OCI-M2 (cell line): Measurements from ENCODE around the gene SLIT1.
"Not testable (repeated sequence)": the region's sequence is repeated elsewhere in the genome, so short reads cannot be mapped to it uniquely, and the experiment has no call there.

Experiments used
- DNase-seq: peaks from one replicate; lab custom pipeline; 2025; ENCODE audit not compliant: unreplicated experiment; lab: John Stamatoyannopoulos, UW

The SLIT1 gene

DNA sequence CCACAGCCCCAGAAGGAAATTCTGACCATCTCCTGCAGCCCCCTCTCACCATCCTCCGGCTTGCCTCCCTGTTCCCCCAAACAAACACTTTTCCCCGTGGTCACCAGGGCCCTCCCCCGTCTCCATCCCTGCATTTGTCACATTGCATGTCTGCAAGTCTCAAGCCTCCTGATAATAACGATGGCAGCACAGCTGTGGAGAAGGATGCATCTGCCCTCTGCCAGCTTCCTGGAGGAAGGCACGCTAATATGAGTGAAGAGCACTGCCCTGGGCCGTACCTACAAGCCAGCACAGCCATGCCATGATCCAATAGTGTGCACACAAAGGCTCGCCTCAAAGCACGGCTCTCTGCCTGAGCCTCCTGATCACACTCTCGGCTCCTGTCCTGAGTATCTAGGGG, 98.5 kb downstream of the SLIT1 start:
- DNase-seq, result no peak

DNA sequence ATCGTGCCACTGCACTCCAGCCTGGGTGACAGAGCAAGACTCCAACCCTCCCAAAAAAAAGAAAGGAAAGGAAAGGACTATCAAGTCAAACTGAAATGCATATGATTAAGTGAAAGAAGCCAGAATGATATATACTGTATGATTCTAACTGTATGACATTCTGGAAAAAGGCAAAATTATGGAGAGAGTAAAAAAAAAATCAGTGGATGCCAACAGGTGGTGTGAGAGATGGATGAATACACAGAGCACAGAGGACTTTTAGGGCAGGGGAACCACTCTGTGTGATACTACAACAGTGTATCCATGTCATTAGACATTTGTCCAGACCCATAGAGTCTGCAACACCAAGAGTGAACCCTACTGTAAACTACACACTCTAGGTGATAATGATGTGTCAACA, 99.2 kb downstream of the SLIT1 start:
- DNase-seq, result no peak

DNA sequence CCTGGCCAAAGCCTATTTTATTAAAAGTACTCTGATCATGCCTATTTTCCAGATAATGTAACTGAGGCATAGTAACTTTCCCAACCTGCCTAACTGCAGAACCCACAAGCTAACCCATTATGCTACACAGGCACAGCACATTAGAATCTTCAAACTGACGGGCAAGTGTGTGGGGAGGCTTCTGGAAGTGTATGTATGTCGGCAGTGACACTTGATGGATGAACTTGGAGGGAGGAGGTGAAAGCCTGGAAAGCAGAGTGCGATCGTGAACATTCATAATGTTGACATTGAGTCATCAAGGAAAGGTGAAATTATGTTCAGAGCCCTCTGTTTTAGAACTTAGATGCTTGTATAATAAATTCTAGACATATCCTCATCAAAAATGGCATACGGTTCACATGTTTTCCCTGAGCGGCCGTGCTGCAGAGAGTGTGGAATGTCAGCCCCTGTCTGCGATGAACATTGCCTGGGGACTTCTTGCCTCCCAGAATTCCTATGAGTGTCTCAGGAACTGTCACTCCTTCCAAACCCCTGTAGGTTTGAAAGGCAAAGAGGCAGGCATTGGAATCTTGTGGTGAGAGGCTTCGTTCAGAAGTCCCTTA, 102.4 kb downstream of the SLIT1 start:
- DNase-seq, result no peak

DNA sequence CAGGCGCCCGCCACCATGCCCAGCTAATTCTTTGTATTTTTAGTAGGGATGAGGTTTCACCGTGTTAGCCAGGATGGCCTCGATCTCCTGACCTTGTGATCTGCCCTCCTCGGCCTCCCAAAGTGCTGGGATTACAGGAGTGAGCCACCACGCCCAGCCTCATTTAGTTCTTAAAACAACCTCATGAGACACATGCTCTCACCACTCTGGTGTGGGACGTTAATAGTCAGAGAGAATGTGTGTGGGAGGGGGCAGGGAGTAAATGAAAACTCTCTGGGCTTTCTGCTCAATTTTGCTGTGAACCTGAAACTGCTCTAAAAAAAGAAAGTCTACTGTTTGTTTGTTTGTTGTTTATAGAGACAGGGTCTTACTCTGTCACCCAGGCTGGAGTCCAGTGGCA, 103.2 kb downstream of the SLIT1 start:
- DNase-seq, result not testable (repeated sequence)

DNA sequence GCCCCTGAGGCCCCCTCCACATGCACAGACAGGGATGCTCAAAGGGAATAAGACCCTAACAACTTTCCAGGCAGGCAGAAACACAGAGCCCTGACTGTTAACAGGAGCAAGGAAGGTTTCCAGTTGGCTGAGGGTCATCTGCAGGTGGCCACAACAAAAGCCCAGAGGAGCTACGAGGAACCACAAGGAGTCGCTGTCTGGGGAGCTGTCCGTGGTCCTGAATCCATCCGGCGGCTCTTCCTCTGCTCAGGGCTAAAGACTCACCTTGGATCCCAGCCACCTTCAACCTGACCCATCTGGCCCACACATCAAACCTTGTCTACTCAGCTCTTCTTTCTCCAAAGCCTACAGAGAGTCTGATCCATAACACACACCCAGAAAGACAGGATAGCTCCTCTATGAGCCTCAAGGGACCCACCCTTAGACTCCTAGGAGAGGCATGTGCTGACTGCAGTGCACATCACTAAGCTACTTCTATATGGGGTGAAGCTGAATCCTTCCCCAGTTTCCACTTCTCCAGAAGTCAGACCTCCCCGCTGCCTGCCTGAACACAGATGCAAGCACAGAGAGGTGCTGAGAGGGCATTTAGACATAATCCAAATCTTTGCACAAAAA, 104.0 kb downstream of the SLIT1 start:
- DNase-seq, result peak; percentile 28

DNA sequence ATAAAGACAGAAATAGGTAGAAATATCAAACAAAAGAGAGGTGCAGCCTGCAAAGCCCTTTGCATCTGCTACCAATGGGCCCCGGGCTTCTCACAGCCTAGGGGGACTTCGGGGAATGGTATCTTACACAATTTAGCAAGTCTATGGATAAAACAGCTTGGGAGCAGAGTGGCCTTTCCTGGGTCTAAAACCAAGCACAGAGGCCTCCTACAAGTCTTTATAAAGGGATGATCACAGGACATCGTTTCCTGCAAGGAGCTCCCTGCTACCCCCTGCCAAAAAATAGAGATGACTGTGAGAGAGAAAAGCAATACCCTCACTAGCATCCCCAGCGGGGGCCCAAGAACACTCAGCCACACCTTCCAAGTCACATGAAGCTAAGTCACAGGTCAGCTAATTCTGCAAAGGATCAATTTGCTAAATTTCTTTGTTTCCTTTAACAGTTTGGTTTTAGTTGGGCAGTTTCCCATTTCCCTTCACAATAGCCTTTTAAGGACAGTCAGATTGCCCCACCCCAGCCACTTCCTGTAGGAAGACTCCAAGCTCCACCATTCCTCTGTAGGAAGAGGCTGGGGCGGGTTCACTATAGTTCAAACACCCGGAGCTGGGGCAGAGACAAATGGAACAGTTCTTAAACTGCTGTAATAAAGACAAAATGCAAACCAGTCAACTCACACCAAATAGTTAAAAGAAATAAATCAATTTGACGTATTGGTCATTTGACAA, 105.5 kb downstream of the SLIT1 start:
- no peak for DNase-seq

DNA sequence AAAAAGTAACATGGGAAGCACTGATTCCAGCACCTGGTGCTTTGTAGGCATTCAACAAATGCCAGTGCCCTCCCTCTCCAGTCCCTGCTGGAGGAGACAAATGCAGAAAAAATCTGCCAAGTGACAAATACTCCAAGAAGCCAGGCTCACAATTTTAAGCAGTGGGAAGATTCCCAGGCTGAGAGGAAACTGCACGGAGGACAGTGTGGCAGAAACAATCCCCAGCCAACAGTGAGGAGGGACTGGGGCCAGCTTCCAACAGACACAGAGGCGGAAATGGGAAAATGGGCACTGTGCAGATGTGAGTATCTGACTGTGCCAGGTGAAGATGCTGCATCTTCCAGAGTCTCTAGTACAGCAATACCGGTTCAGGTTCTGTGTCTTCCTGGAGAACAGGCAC, 106.3 kb downstream of the SLIT1 start:
- DNase-seq, result no peak

DNA sequence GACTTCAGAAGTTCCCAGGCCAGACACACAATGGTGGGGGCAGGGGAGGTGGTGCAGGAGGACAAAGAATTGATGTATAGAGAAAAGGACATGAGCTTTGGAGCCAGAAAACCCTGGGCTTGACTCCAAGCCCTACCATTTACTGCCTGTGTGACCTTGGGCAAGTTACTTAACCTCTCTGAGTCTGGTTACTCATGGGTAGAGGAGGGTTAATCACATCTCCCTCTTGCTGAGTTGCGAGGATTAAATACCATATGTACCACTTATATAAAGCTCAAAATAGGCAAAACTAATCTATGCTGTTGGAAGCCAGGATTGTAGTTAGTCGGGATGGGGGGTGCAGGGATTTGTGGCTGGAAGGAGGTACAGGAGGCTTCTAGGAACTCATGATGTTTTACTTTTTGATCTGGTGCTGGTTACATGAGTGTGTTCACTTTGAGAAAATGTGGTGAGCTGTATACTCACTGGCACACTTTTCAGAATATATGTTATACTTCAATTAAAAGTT, 106.8 kb downstream of the SLIT1 start:
- DNase-seq, result no peak

DNA sequence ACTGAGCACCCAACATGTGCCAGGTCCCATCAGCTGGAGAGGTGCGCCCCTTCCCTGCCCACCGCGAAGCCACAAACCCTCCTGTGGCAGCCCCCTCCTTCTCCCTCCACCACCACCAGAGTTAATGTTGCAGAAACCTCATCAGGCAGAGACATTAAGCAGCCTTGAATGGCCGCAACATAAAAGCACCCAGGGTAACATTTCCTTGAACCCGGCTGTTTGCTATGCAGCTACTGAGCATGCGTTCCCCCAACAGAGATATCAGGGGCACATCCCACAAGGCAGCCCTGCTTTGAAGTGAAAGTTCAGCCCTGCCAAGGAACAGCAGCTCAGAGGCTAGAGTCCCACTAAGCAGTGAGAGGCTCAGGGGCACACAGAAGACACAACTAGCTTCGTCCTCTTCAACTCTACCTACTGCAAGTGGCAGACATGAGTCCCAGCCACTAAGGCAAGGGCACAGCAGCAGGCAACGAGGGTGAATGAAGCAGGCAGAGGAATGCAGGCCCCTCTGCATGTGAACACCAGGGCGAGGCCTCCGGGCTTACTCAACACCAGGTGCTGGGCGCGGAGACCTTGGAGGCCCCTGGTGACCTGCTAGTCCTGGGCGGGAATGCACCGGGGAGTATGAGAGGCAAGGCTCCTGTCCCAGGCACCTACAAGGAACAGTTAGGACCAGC, 107.4 kb downstream of the SLIT1 start:
- no peak for DNase-seq

DNA sequence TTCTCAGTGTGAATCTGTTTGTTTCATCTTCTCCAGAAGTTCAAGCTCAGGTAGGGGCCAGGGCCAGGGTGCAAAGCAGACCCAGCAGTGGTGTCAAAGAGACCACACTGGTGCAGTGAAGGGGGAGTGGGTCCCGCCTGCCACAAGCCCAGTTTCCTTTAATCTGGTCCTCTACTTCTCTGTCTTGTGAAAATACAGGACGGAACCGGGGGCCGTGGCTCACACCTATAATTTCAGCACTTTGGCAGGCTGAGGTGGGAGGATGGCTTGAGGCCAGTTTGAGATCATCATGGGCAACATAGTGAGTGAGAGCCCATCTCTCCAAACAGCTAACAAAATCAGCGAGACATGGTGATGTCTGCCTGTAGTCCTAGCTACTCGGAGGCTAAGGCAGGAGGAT, 109.0 kb downstream of the SLIT1 start:
- DNase-seq, result no peak

DNA sequence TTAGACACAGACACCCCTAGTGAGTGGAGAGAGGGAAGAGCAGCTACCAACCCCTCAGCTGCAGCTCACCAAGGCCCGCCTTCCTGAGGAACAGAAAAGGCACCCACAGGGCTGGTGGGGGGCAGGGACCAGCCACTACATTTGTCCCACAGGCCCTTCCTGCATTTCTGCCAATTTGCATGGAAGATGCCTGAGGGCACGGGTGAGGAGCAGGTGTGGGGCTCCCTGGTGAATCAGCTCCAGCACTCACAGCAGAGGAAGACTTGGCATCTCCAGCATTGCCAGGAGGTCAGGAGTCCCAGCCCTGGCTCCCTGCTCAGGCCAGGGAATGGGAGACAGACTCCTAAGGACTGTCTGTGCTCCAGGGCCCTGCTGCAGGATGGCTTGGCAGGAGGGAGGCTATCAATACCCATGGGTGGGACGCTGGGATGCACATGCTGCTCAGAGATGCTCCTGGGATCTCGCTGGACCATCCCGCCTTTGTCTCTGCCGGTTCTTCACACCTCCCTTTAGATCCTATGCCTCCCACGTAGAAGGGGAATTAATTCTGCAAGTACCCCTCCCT, 109.7 kb downstream of the SLIT1 start:
- DNase-seq, result no peak

DNA sequence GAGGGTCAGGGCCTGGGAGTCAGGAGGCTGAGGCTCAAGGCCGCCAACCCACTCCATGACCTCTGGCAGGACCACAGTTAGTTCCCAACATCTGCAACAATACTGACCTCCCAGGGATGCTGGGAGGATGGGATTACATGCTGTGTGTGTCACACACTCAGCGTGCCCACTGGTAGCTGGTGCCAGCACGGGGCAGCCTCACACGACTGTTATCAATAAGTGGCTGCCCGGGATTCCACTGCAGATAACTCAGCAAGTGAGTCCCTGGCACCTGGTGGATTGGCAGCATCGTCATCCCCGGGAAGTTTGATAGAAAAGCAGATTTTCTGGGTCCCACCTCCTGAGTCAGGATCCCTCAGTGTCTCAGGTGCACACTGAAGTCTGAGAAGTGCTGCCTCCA, 110.3 kb downstream of the SLIT1 start:
- DNase-seq, result no peak

DNA sequence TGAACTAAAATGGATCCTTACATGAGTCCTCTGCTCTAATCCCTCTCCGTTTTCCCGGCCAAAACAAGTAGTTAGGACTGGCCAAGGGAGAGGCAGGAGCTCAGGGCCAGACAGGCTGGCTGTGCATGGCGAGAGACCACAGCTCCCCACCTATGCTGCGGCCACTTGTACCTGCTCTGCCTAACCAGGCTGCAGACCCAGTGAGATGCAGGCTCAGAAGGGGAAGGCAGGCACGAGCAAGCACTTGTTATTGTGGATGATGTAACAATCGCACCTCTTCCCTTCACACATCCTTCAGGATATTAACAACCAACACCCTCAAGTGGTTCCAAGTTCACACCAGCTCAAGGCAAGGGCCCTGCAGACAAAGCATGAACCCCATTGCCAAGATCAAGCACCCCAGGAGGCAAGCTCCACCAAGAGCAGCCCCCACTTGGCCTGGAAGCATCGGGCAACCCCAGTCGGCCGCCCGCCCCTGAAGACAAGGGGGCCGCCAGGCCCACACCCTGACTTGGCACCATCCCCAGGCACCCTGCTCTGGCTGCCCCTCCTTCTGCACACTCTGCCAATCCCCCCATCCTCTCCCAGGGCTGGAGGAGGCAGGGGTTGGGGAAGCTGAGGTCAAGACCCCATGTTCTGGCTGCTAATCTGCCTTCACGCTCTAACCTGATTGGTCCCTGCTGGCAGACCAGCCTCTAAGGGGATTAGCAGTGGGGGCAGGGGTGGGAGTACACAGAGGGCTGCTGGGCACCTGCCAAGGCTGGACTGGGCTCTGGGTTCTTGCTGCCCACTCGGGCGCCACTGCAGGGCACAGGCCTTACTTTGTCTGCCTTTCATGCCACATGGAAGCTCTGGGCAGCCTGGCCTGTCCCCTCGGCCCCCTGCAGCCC, 111.3 kb downstream of the SLIT1 start:
- no peak for DNase-seq

DNA sequence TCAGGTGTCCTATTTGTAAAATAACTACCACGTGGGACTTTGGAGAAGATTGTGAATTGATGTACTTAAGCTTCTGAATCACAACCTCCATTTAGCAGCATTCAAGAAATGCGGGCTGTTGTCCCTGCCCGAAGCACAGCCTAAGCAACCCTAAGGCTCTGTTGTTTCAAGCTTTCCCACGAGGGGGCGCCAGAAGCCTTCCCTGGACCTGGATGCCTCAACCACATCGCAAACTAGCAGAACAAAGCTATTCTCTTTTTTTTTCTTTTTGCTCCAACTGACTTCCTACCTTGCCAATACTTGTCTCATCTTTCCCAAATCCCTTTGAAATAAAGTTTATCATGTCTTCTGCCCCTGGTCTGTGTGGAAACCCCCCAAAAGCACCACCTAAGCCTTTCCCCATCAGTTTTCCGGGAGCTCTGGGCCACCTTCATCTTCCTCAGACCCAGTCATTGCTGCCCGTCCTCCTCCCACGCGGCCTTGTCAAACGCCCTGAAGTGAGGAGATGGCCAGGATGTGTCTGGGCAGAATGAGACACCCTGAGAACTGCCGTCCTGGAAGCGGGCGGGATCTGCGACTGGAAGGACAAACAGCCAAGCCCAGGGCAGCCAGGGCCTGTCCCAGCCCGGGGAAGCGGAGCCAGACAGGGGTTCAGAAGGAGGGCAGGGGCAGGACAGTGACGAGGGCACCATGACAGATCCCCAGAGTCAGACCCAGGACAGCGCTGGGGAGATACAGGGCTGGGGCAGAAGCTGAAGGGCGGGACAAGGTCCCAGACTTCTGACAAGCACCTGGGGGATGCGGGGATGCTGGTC, 112.7 kb downstream of the SLIT1 start:
- DNase-seq, result peak; percentile 80

DNA sequence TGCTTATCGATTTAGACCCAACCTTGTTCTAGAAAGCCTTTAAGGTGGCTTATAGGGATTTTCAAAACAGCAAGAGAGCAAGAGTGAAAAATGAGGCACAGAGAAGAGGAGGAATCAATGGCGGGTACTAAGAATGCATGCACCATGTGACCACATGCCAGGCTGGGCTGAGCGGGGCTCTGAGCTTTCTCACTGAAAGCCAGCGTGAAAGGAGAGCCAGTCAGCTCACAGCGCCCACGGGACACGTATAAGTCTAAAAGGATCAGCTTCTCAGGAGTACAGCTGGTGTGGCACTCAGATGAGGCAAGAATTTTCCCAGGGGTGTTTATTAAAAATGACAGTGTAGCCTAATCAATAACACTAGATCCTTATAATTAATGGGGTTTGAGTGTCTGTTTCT, 114.3 kb downstream of the SLIT1 start:
- no peak for DNase-seq

DNA sequence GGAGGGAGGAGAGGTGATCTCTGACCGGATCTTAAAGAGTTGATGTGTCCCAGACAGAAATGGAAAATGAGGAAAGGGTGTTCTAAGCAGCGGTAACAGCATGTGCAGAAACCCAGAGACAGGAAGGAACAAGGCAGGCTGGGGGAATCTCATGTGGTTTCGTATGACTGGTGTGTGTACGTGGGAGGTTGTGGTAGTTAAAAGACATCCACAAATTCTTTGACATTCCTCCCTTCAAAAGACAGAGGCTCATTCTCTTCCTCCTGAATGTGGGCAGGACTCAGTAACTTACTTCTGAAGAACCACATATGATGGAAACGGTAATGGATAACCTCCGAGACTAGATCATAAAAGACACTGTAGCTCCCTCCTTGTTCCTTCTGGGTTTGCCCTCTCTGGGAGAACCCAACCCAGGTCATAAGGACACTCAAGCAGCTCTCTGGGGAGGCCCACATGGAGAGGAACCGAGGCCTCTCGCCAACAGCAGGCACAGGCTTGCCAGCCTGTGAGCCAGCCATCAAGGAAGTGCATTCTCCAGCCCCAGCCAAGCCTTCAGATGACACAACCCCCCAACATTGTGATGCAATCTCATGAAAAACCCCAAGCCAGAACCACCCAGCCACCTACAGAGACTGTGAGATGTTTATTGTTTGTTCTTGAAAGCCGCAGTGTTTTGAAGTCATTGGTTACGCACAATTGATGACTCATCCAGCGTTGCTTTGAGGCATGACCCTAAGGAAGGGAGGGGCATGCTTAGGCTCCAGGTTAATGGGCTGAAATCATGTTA, 116.0 kb downstream of the SLIT1 start:
- DNase-seq, result no peak

DNA sequence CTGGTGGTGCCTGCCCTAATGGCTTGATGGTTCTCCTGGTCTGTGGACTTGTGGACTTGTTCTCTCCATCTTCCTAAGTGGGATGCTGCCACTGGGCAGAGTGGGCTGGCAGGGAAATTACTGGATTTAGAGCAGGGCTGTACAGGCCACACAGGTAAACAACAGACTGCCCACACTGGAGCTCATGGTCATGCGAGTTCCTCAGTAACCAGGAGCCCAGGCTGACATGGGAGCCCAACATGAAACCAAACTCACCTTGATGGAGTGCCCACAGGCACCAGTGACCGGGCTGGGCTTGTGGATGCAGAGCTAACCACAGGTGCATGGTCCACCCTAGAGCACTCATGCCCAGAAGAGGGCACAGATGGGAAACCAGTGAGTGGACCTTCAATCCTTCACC, 116.7 kb downstream of the SLIT1 start:
- DNase-seq, result no peak

DNA sequence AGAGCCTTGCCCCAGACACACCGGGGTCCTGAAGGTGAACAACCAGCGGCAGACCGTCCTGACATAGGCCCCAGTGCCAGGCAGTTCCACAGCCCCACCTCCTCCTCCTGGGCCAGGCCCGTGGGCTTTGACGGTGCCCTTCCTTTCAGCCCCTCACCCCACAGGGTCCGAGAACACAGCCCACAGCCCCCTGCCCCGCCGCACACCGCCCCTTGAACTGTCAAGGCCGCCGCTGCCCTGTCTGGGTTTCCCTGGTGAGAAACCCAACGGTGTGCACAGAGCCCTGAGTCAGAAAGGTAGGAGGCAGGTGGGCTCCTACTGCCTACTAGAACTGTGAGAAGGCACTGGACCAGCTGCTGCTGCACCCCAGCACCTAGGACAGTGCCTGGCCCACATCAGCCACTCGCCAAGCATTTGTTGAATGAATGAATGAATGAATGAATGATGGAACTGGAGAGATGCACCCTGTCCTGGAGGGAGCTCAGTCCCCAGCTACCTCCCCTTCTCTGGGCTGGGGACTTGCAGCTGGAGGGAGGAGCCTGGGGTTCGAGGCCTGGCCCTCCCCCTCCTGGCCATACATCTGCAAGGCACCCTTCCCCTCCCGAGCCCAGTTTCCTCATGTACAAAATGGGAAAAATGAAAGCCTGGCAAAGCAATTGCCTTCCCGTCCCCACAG, 117.9 kb downstream of the SLIT1 start:
- no peak for DNase-seq
